Bone marrow (tissue), 2 donors: ENCODE results near the gene IGSF9.

Source experiments
- DNase-seq, 2 donors: peaks; one replicate each; lab custom pipeline; 2025; lab: John Stamatoyannopoulos, UW

The IGSF9 gene

DNA sequence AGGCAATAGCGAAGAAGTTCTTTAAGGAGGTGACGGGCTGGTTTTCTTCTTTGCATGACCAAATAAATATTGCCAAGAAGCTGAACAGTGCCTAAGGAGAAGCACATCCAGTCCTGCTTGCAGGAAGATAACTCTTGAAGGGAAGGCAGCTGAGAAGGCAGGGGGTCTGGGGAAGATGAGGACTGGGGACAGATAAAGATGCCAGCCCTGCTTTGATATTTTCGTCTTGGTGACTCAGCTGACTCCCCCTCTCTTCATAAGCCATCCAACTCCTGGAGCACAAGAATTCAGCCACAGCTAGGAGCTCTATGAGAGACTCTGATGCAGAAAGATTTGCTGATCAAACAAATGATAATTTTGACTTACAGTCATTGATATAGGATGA, 48.9 kb downstream of the IGSF9 start:
- no peak for DNase-seq

DNA sequence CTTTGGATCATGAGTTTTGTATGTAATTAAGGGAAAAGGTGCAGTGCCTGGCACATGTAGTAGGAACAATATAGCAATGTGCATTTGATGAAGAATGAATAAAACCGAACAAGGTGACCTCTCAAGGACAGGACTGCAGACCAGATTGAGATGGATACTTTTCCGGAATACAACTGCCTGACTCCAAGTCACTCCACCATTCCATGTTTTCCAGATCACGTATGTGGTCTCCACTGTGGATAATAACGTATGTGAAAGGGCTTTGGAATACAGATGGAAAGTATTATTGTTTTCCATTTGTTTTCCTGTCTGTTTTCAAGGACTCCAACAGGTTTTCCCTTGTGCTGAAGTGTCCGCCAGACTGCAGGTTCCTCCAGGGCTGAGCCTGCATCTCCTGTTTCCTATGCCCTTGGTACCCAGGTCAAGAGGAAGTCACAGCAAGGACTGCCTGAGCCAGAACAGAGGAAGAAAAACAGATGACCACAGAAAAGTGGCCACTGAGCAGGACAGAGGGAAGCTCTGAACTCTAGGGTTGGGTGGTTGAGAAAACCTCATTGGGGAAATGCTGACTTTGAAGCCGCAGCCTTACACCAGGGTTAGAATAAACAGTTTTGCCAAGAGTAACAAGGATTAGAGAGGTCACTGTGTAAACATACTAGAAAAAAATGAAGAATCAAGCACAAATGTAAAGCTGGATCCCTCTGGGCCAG, 49.4 kb downstream of the IGSF9 start:
- DNase-seq, result no peak

DNA sequence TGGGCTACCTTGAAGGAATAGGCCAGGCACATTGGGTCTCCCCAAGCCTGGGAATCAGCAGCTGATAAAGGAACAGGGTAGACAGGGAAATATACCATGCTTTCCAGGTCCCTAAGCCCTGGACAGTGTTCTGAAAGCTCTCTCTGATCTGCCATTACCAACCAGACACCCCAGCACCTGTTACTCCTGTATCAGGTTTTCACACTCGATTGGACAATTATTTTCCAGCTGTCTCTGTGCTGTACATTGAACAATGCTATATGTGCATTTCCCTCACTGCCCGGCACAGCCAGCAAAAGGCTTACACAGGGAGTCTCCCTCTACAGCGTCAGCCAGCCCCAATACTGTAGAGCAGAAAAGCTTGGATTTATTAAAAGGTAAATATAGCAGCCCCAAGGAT, 50.1 kb downstream of the IGSF9 start:
- no peak for DNase-seq

DNA sequence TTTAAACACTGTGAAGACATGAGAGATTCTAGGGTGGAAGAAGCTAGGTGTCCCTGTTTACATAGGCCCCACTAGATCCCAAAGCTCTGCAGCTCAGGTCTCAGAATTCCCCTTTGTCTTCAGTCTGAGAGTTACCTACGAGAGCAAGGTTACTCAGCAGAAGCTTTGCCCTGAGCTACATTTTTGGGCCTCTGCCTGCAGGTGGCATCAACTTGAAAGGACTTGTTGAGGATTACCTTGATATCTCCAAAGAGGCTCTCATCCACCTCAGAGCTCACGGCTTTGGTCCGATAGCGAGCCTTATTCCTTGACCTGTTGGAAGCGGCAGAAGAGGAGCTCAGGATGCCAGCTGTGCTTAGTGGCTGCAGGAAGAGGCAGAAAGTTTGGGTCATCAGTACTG, 52.5 kb downstream of the IGSF9 start:
- DNase-seq, result no peak

DNA sequence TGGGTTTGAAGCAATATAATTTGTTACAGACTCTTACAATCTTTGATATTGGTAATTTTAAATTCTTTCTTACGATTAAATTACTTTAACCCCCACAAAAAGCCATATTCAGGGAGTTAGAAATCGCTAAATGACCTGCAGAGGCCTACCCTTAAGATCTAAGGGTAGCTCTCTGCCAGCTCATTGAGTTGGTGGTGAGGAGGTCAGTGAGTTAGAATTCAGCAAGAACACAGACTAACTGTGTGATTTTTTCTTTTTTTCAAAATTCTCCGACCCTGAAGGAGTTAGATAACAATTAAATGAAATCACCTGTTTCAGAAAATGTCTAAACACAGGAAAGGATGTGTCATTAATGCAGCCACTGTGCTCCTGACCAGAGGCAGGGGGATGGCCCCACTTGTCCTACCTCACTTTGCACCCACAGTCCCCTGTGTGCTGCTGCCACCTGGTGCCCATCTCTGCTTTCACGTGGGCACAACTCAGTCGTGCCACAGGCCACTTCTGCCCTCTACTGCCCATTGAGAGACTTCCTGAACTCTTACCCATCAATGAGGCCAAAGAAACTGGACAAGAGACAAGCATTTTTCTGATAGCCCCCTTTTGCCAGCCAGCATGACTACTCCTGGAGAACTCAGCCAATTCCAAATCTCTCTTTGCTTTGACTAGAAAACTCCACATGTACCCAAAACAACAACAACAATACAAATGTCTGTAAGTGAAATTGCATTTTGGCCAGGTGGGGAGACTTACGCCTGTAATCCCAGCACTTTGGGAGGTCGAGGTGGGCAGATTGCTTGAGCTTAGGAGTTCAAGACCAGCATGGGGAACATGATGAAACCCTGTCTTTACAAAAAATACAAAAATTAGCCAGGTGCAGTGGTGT, 53.9 kb downstream of the IGSF9 start:
- peak; percentile 34 to 55 for DNase-seq

DNA sequence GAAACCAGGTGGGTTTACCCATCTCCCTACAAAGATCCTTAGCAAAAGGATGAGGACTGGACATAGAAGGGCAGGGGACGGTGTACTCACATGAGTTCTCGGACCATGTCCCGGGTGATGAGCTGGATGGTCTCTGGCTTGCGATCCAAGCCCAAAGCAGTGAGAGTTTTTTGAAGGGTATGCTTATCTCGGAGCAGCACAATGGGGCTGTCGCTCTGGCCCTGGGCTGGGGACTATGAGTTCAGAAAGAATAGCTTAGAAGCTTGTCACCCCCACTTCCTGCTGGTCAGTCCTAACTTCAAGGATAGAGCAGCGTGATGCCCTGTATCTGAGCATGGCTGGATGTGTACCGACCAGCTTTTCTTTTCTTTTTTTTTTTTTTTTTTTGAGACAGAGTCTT, 55.0 kb downstream of the IGSF9 start:
- DNase-seq, result no peak

DNA sequence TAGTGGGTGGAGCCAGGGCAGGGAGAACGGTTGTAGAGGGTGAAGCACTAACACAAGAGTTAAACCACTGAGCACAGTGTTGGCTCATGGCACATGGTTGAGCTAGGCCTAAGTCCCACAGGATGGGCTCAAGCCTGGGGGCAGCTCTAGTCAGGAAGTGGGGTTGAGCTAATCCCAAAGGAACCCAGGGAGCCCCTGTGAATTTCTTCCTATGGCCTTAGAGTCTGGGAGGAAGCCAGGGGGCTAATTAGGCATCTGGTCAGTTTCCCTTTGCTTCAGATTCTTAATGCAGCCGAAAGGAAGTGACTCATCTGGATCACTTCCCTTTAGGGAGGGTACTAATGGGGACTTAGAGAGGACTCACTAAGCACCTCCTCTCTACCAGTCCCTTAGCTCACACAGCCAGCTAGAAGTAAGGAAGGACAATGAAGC, 55.6 kb downstream of the IGSF9 start:
- DNase-seq, result peak in 1 of 2 donors; percentile 77

DNA sequence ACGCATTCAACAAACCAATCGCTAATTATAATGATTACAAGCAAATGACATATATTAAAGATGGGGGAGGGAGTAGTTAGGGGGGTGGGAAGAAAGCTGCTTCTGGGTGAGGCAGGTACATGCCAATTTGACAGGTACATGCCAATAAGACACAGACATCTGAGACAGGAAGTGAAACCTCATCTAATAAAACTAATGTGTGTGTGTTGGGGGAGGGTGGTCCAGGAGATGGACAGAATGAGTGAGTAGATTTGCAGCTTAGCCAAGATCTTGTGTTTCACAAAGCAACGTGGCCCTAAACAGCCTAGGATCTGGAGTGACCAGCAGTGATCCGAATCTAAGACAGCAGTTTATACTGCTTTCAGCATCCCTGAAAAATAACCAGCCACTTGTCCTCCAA, 56.2 kb downstream of the IGSF9 start:
- no peak for DNase-seq

DNA sequence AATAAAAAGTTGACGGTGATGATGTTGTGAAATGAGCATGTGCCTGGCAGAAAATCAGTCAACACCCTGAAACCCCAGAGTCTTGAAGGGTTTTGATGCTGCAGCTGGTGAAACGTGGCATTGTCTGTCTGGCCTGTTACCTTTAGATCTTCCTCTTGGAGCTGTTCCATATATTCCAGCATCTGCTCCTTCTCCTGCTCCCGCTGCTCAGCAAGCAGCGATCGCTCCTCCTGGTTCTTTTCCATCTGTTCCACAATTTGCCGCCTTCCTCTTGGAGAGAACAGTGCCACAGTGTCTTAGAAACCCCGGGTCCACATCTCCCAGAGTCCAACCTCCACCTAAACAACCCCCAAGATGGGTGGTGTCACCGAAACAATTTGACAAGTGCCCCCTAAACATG, 61.1 kb downstream of the IGSF9 start:
- no peak for DNase-seq

DNA sequence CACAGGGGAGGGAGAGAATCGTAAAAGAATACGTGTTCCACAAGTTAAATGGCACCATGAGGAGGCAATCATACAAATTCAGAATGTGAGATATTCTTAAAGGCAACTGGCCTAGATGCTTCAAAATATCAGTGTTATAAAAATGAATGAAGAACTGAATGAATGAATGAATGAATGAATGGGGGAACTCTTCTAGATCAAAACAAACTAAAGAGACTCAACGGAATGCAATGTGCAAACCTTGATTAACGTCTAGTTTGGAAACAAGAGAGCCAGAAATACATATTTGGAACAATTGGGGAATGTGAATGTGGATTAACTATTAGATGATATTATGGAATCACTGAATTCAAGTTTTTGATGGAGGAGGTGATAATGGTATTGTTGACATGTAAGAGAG, 62.3 kb downstream of the IGSF9 start:
- DNase-seq, result no peak

DNA sequence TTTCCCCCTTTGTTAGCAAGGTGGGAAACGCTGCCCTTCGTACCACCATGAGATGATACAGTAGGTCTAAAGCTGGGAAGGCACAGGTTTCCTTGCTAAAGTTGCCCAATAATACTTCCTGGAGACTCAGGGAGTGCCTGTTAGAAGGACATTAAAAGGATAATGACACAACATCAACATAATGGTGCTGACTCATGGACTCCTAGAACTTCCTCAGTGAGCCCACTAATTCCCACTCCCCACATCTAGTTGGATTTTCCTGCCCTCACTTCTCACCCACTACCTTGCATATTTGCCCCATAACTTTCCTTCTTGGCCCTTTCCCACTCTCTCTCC, 62.9 kb downstream of the IGSF9 start:
- DNase-seq, result no peak

DNA sequence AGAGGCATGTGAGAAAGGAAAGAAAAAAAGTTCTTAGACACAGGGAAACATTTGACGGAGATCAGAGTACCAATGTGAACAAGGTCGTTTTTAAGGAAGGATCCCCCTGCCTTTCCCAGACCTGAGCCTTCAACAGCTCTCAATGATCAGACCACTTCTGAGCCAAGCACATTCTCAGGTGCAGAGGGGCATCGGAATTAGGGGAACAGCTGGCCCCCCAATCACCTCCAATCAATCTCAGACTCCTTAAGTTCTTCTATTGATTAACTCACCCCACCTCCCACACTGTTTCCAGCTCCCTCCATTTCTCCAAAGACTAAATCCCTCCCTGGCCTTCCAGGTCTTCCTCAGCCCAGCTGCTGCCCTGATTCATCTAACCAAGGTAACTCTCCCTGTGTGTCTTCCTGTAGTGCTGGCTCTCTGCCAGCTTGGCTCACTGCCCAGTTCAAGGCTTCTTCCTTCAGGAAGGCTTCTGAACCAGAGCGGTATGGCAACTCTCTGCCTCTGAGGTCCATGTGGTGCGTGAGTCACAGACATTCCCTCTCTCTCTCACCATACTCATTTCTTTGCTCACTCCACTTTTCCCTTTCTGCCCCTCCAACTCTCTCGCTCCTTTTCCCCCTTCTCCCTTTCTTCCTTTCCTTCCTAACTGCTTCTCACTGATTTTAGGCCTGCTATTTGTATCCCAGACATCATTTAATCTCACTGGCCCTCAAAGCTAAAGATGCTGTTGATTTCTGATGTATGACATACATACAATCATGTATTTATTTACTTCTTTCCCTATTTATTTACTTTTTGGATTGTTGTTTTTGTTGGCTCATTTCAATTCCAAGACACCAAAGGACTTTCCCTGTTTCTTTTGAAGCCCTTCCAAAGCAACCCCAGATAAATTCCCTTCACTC, 63.5 kb downstream of the IGSF9 start:
- DNase-seq, result peak in 1 of 2 donors; percentile 17

DNA sequence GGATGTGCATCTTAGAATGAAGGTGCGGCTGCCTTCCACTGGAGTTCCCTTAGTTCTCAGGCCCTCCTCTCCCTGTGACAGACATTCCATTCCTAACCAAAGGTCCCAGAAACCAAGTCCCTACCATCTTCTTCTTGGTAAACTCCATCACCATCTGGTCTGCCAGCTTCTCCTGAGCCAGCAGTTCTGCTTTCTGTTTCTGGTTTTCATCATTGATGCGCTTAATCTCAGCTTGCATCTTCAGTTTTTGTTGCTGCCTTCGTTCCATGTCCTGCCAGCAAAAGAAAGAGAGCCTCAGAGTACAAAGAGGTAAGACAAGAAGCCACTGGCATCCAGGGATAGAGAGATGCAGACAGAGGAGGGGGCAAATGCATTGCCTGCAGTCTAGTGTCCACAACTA, 65.0 kb downstream of the IGSF9 start:
- DNase-seq, result no peak

DNA sequence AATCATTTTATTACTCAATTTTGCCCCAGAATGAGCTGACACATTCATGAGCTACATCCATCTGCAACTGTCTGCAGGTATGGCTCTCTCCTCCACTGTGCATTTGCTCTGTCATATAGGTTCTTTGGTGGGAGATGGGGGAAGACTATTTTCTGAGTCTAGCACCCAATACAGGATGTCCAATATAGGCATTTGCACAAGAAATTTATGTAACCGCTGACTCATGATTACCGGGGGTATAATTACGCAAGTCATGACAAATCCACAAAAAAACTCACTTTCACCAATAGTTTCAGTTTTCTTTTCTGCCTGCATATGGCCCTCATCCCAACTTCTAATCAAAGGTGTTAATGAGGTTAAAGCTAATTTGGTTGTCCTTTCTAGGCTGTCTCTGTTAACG, 65.4 kb downstream of the IGSF9 start:
- DNase-seq, result peak in 1 of 2 donors; percentile 73

DNA sequence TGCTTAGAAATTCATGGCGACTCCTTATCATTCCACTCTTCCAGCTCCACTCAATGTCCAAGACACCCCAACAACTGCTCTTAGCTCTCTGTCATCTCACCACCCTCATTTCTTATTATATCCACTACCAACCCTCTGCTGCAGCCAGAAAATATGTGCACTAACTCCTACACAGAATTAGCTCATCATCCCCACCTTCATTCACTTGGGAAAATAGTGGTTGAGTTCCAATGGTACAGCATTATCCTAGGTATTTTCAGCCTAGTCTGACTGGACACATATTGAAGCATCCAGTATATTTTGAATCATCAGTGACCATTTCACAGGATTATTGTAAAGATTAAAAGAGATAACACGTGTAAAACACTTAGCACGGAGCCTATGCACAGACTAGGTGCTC, 66.3 kb downstream of the IGSF9 start:
- DNase-seq, result no peak

DNA sequence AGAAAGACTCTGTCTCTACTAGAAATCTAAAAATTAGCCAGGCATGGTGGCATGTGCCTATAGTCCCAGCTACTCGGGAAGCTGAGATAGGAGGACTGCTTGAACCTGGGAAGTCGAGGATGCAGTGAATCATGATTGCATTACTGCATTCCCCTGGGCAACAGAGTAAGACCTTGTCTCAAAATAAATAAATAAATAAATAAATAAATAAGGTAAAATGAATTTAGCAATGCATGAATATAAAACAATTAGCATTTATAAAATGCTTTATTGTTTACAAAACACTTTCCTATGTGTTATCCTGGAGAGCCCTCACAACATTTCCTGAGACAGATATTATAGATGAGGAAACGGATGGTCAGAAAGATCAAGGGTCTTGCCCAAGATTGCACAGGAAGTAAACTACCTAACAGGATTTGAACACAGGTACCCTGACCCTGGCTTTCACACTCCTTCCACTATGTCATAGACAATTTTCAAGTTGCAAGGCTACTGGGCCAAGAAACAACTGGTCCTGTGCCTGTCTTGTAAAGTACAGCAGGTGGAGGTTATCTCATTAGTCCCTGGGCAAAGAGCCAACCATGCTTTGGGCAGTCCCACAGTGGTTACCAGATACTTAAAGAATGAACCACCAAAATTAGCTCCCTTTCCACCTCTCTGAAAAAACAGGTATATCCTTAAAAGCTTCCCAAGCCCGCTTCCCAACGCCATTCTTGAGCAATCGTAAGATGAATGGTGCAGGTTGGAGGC, 67.5 kb downstream of the IGSF9 start:
- no peak for DNase-seq
